GM19438 (cell line): ENCODE measurements around the gene RGCC.
A peak's percentile ranks its signal among the peaks of the same experiment; 100 is the strongest.

Source experiments
- ATAC-seq: cut with Tn5 transposase; IDR thresholded peaks from one replicate; pipeline ENCODE4 v1.9.1; 2021; ENCODE audit warnings: low read depth; ENCODE audit not compliant: unreplicated experiment

RGCC gene

GRCh38 chr13:41452462-41452861, 4.9 kb upstream of the RGCC start:
- ATAC-seq: no peak

GRCh38 chr13:41453620-41454019, 3.7 kb upstream of the RGCC start:
- ATAC-seq: no peak

- no peak for ATAC-seq
These were observed 3.2 kb upstream of the RGCC start for GRCh38 chr13:41454170-41454569.

GRCh38 chr13:41455725-41456419, 1.5 kb upstream of the RGCC start:
- no peak for ATAC-seq

GRCh38 chr13:41457589-41458186, 338 bp downstream of the RGCC start:
- peak; percentile 20 for ATAC-seq

- ATAC-seq: peak; percentile 29
These were observed 924 bp downstream of the RGCC start for GRCh38 chr13:41458187-41458760.

- no peak for ATAC-seq
These were observed 1.5 kb downstream of the RGCC start for GRCh38 chr13:41458761-41459431.

- ATAC-seq: no peak
These were observed 2.2 kb downstream of the RGCC start for GRCh38 chr13:41459432-41460073.

GRCh38 chr13:41460074-41460465, 2.7 kb downstream of the RGCC start:
- no peak for ATAC-seq

- no peak for ATAC-seq
These were observed 3.6 kb downstream of the RGCC start for GRCh38 chr13:41460930-41461329.

GRCh38 chr13:41461527-41462139, 4.3 kb downstream of the RGCC start:
- no peak for ATAC-seq

- ATAC-seq: no peak
These were observed 5.1 kb downstream of the RGCC start for GRCh38 chr13:41462427-41462826.

- peak; percentile 53 for ATAC-seq
These were observed 6.7 kb downstream of the RGCC start for GRCh38 chr13:41463838-41464602.

GRCh38 chr13:41465241-41465847, 8.0 kb downstream of the RGCC start:
- ATAC-seq: peak; percentile 92

- ATAC-seq: no peak
These were observed 8.6 kb downstream of the RGCC start for GRCh38 chr13:41465898-41466320.

- no peak for ATAC-seq
These were observed 10.1 kb downstream of the RGCC start for GRCh38 chr13:41467425-41467945.

GRCh38 chr13:41468631-41469030, 11.3 kb downstream of the RGCC start:
- ATAC-seq: no peak

GRCh38 chr13:41470196-41470595, 12.8 kb downstream of the RGCC start:
- no peak for ATAC-seq

GRCh38 chr13:41471785-41472184, 14.4 kb downstream of the RGCC start:
- ATAC-seq: no peak
